Panc1 (cell line): ENCODE results near the gene GPR33. TPM values are rescaled to one million over a fixed set of nuclear protein-coding genes. Genes with fewer than 3 reads are reported as not detected.

Experiments
- ATAC-seq: fragments of 200-7000 bp; cut with Tn5 transposase; 2 replicates; pipeline ENCODE4 v1.9.1; 2020; ENCODE audit warnings: mild to moderate bottlenecking, moderate library complexity
- BruUV-seq: library from RNA; stranded (reverse); fragments of 400-500 nt; replicated peaks from 2 replicates; lab custom pipeline; 2021; lab: Mats Ljungman, UMichigan
- CTCF ChIA-PET: fragments of 300-600 bp; sonication (Branson Sonifier 250); formaldehyde crosslinking; loops from one replicate; lab custom pipeline; 2022; ENCODE audit warnings: antibody characterized with exemption; lab: Charles Lee
- POLR2A ChIA-PET: fragments of 300-600 bp; sonication (Branson Sonifier 250); formaldehyde crosslinking; loops from one replicate; lab custom pipeline; 2022; ENCODE audit warnings: antibody characterized with exemption; lab: Charles Lee
- DNase-seq: peaks from one replicate; pipeline ENCODE4 v3.0.0-alpha.2; 2010; ENCODE audit warnings: low read depth, low spot score
- H3K27ac ChIP-seq: 2 replicates; pipeline ENCODE4 v1.5.1; 2011; ENCODE audit warnings: mild to moderate bottlenecking, low read length, inconsistent platforms
- H3K27me3 ChIP-seq: fragments of 200-500 bp; sonication (Bioruptor generic); 2 replicates; pipeline ENCODE4 v1.6.0; 2014; ENCODE audit warnings: low read length, inconsistent platforms; ENCODE audit not compliant: control insufficient read depth, insufficient read depth
- H3K36me3 ChIP-seq: fragments of 200-500 bp; sonication (Bioruptor generic); 2 replicates; pipeline ENCODE4 v1.5.1; 2014; ENCODE audit warnings: inconsistent platforms, mild to moderate bottlenecking, low read length, moderate library complexity; ENCODE audit not compliant: control insufficient read depth, insufficient read depth
- H3K4me1 ChIP-seq: 2 replicates; pipeline ENCODE4 v1.5.1; 2011; ENCODE audit warnings: inconsistent platforms, mild to moderate bottlenecking, low read length, moderate library complexity; ENCODE audit not compliant: control insufficient read depth, insufficient read depth
- H3K4me3 ChIP-seq, 2 experiments: 2 replicates each; pipeline ENCODE4 v1.5.1; 2011 to 2012; ENCODE audit warnings: low read depth in 2 of 2, low read length in 2 of 2, mild to moderate bottlenecking in 2 of 2, inconsistent platforms in 1 of 2, moderate library complexity in 1 of 2
- H3K9me3 ChIP-seq: fragments of 200-500 bp; sonication (Bioruptor generic); 2 replicates; pipeline ENCODE4 v1.5.1; 2014; ENCODE audit warnings: low read depth, mild to moderate bottlenecking, inconsistent platforms, low read length, moderate library complexity; ENCODE audit not compliant: control insufficient read depth, insufficient read depth
- POLR2AphosphoS5 ChIP-seq: IDR thresholded peaks from 2 replicates; pipeline ENCODE4 v1.6.1; 2012; ENCODE audit warnings: mild to moderate bottlenecking, low read depth, low read length, moderate library complexity
- SIN3A ChIP-seq: IDR thresholded peaks from 2 replicates; pipeline ENCODE4 v1.6.1; 2012; ENCODE audit warnings: low read depth, mild to moderate bottlenecking, low read length, moderate library complexity, borderline replicate concordance; ENCODE audit not compliant: insufficient read depth
- TCF7L2 ChIP-seq: IDR thresholded peaks from 2 replicates; pipeline ENCODE4 v1.6.1; 2011; ENCODE audit warnings: mild to moderate bottlenecking, low read depth, low read length, inconsistent platforms
- in situ Hi-C: cut with HindIII; loops from 2 replicates; pipeline ENCODE4 v1.10.0; 2016; ENCODE audit warnings: low sequenced_read_pairs, low pct_unique_long_range_greater_than_20kb
- intact Hi-C: fragments of 100-400 bp; cut with micrococcal nuclease; formaldehyde crosslinking; loops from one replicate; pipeline ENCODE4 v1.10.0; 2022; ENCODE audit not compliant: unreplicated experiment
- total RNA-seq: library from RNA; stranded (reverse); gene quantifications from one replicate; pipeline ENCODE4 v1.2.1, GENCODE V29; 2021; ENCODE audit not compliant: unreplicated experiment
- TF ChIP-seq, protein P1 (sequence below): fragments of 450-650 bp; IDR thresholded peaks from 2 replicates; pipeline ENCODE4 v1.5.1; 2017; ENCODE audit warnings: mild to moderate bottlenecking
- TF ChIP-seq, protein P2 (sequence below), 2 experiments: IDR thresholded peaks; 2 replicates each; pipeline ENCODE4 v1.6.1; 2011 to 2012; ENCODE audit warnings: low read depth in 2 of 2, control low read depth in 1 of 2, low read length in 1 of 2, mild to moderate bottlenecking in 1 of 2, moderate library complexity in 1 of 2; ENCODE audit not compliant: insufficient read depth in 1 of 2

The GPR33 gene
- total RNA-seq, 1 experiment from 2014 or later: not detected

DNA sequence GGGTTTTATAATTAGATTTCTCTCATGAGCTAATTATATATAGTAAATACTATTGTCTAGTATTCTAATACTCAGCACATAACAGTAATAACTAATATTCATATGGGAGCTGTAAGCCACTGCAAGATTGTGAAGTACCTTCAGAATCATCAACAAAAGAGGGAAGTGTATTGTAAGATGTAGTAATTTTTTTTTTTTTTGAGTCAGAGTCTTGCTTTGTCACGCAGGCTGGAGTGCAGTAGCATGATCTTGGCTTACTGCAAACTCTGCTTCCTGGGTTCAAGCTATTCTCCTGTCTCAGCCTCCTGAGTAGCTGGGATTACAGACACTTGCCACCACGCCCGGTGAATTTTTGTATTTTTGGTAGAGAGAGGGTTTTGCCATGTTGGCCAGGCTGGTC, 3.1 kb downstream of the GPR33 start:
- ChIA-PET CTCF (no interaction called here), POLR2A (interaction anchor here (0.6 kb wide), 1 partner anchor 25 kb away, joined by 4 read pairs; no protein-coding TSS in a partner anchor)
- no TSS peak for BruUV-seq
- DNase-seq (no peak), ATAC-seq (no peak)
- intact Hi-C loops: no loop called here
- in situ Hi-C loops: no loop called here
- Histone ChIP-seq H3K27me3 (no peaks in the 10 kb centered on the region; the same call in 1 of the 2 replicates), H3K4me3 (no peak overlapping the region), H3K9me3 (no peaks in the 10 kb centered on the region), H3K27ac (no peak overlapping the region), H3K4me1 (no peaks in the 10 kb centered on the region), H3K36me3 (no peaks in the 10 kb centered on the region)
- TF ChIP-seq TCF7L2: no peak
- TF ChIP-seq, protein P1, sequence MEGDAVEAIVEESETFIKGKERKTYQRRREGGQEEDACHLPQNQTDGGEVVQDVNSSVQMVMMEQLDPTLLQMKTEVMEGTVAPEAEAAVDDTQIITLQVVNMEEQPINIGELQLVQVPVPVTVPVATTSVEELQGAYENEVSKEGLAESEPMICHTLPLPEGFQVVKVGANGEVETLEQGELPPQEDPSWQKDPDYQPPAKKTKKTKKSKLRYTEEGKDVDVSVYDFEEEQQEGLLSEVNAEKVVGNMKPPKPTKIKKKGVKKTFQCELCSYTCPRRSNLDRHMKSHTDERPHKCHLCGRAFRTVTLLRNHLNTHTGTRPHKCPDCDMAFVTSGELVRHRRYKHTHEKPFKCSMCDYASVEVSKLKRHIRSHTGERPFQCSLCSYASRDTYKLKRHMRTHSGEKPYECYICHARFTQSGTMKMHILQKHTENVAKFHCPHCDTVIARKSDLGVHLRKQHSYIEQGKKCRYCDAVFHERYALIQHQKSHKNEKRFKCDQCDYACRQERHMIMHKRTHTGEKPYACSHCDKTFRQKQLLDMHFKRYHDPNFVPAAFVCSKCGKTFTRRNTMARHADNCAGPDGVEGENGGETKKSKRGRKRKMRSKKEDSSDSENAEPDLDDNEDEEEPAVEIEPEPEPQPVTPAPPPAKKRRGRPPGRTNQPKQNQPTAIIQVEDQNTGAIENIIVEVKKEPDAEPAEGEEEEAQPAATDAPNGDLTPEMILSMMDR: no peak
- TF ChIP-seq POLR2AphosphoS5: no peak
- no peak for TF ChIP-seq SIN3A
- TF ChIP-seq, protein P2, sequence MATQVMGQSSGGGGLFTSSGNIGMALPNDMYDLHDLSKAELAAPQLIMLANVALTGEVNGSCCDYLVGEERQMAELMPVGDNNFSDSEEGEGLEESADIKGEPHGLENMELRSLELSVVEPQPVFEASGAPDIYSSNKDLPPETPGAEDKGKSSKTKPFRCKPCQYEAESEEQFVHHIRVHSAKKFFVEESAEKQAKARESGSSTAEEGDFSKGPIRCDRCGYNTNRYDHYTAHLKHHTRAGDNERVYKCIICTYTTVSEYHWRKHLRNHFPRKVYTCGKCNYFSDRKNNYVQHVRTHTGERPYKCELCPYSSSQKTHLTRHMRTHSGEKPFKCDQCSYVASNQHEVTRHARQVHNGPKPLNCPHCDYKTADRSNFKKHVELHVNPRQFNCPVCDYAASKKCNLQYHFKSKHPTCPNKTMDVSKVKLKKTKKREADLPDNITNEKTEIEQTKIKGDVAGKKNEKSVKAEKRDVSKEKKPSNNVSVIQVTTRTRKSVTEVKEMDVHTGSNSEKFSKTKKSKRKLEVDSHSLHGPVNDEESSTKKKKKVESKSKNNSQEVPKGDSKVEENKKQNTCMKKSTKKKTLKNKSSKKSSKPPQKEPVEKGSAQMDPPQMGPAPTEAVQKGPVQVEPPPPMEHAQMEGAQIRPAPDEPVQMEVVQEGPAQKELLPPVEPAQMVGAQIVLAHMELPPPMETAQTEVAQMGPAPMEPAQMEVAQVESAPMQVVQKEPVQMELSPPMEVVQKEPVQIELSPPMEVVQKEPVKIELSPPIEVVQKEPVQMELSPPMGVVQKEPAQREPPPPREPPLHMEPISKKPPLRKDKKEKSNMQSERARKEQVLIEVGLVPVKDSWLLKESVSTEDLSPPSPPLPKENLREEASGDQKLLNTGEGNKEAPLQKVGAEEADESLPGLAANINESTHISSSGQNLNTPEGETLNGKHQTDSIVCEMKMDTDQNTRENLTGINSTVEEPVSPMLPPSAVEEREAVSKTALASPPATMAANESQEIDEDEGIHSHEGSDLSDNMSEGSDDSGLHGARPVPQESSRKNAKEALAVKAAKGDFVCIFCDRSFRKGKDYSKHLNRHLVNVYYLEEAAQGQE (IDR thresholded peaks at IDR 0.05; ENCODE audit: insufficient read depth in 1 of 2, low read depth in 2 of 2, low read length in 1 of 2): no peak

DNA sequence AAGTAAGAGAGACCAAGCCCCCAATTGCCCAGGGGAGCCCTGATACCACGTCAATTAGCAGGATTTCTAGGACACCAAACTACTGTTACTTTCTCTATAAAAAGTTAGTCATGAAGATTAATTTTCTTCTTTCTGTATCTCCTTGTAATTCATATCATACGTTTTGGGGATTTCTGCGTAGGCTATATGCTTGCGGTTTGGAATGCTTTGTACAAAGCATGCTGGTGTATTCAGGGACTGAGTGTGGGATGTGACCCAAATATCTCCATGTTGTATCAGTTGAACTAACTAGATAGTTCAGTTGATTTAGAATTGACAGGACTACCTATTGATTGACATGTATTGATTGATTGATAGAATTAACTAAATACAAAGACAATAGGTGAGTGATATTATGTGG, 7.7 kb downstream of the GPR33 start:
- POLR2A ChIA-PET: interaction anchor here (0.6 kb wide), 1 partner anchor 145 kb away, joined by 6 read pairs; no protein-coding TSS in a partner anchor
- no TSS peak for BruUV-seq
- Histone ChIP-seq H3K27me3 (no peaks in the 10 kb centered on the region; the same call in 1 of the 2 replicates), H3K36me3 (no peaks in the 10 kb centered on the region), H3K27ac (no peak overlapping the region), H3K4me3 (no peak overlapping the region), H3K9me3 (no peaks in the 10 kb centered on the region), H3K4me1 (no peaks in the 10 kb centered on the region)
- CTCF ChIA-PET: interaction anchor here (0.6 kb wide), 1 partner anchor 421 kb away, joined by 5 read pairs; no protein-coding TSS in a partner anchor
- in situ Hi-C loops (no loop called here), intact Hi-C loops (no loop called here)
- no peak for DNase-seq
- no peak for TF ChIP-seq TCF7L2
- ATAC-seq: no peak

DNA sequence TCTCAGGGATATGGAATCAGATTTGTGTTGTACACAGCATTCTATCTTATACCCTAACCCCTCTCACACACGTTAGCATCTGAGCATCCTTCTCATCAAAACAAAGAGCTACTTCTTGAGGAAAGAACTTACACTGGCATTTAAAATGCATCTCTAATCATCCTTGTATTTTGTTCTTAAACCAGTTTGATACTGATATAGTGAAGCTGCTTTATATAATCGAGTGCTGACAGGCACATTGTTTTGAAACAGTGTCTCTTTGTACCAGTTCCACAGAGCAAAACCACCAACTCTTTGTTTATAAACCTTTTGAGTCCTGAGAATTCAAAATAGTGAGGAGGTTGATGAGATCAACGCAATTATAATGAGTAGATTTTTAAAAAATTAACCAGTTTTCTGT, 8.8 kb downstream of the GPR33 start:
- ChIA-PET CTCF (no interaction called here), POLR2A (no interaction called here)
- in situ Hi-C loops: no loop called here
- no peak for DNase-seq
- Histone ChIP-seq H3K4me1 (no peaks in the 10 kb centered on the region), H3K9me3 (no peaks in the 10 kb centered on the region), H3K4me3 (no peak overlapping the region), H3K27ac (no peak overlapping the region), H3K36me3 (no peaks in the 10 kb centered on the region), H3K27me3 (no peaks in the 10 kb centered on the region; the same call in 1 of the 2 replicates)
- TF ChIP-seq POLR2AphosphoS5 (no peak), TCF7L2 (no peak), SIN3A (no peak)
- TF ChIP-seq, protein P1: no peak
- TF ChIP-seq, protein P2 (IDR thresholded peaks at IDR 0.05; ENCODE audit: insufficient read depth in 1 of 2, low read depth in 2 of 2, low read length in 1 of 2): no peak
- BruUV-seq: no TSS peak
- intact Hi-C loops: no loop called here
- ATAC-seq: no peak
